ENCODE data around the gene CTXN1.
A peak's percentile ranks its signal among the peaks of the same experiment; 100 is the strongest.

CTXN1 gene

DNA sequence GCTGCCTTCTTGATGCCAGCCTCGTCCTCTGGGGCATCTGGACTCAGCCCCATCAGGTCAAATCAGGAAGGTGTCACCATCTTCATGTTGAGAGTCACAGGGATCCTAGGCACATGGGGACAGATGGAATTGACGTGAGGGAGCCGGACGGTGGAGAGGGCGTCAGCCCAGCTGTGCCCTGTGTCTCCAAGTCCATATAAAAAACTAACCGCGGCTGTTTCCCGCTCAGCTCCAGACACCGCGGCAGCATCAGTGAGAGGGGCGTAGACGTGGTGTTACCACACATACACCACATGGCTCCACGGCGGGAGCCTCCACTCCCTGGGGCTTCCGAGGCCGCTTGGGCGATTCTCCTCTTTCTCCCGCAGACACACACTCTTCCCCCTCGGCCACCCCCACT, 46.1 kb downstream of the CTXN1 start:
- TF ChIP-seq, protein P1, sequence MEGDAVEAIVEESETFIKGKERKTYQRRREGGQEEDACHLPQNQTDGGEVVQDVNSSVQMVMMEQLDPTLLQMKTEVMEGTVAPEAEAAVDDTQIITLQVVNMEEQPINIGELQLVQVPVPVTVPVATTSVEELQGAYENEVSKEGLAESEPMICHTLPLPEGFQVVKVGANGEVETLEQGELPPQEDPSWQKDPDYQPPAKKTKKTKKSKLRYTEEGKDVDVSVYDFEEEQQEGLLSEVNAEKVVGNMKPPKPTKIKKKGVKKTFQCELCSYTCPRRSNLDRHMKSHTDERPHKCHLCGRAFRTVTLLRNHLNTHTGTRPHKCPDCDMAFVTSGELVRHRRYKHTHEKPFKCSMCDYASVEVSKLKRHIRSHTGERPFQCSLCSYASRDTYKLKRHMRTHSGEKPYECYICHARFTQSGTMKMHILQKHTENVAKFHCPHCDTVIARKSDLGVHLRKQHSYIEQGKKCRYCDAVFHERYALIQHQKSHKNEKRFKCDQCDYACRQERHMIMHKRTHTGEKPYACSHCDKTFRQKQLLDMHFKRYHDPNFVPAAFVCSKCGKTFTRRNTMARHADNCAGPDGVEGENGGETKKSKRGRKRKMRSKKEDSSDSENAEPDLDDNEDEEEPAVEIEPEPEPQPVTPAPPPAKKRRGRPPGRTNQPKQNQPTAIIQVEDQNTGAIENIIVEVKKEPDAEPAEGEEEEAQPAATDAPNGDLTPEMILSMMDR (conservative IDR thresholded peaks at IDR 0.05) = no peak
- TF ChIP-seq ZFX (IDR thresholded peaks at IDR 0.05) = no peak
- no peak overlapping the region for H3K27ac ChIP-seq

DNA sequence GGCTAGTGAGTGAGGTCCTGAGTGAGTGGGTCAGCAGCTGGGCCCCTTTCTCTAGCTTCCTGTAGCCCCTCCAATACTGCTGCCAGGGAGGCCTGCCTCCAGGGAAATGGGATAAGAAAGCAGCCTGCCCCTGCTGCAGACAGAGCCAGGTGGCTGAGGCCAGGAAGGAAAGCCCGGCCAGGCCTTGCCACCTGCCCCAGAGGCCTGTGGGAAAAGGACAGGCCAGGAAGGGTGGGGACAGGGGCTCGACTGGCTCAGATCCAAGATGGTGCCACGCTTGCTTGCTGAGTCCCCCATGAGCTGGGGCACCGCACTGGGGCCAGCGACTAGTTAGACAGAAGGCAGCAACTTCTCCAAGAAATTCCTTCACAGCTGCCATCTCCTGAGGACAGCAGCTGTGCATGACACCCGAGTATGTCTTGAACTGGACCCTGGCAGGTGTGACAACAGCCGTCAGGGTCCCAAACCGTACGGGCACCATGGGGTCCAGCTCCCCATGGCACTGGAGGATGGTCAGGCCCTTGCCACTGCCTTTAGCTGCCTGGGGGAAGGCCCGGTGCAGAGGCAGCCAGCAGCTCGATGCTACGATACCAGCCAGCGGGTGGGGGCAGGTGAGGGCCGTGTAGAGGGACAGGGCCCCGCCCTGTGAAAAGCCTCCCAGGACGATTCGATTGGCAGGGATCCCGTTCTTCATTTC, 46.7 kb downstream of the CTXN1 start:
- TF ChIP-seq, protein P1 (conservative IDR thresholded peaks at IDR 0.05) = no peak
- TF ChIP-seq ZFX (IDR thresholded peaks at IDR 0.05) = no peak
- H3K27ac ChIP-seq = no peak overlapping the region

DNA sequence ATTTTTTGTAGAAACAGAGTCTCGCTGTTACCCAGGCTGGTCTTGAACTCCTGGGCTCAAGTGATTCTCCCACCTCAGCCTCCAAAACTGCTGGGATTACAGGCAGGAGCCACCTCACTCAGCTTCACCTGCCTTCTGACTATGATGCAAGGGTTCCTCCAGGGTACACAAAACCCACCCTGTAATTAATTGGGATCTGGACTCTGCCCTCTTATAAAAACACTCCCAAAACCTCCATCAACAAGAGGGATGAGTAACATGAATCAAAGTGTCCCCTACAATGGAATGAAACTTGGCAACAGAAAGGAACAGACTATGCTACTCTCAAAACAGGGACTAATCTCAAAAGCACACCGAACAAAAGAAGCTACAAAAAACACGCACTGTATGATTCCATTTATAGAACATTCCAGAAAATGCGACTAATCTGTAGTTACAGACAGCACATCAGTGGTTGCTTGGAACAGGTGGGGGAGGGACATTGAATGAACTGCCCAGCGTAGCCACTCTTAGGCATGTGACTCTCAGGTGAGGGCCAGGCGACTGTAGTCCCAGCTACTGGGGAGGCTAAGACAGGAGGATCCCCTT, 48.6 kb downstream of the CTXN1 start:
- TF ChIP-seq, protein P1 (conservative IDR thresholded peaks at IDR 0.05) = no peak
- TF ChIP-seq ZFX (IDR thresholded peaks at IDR 0.05) = no peak

DNA sequence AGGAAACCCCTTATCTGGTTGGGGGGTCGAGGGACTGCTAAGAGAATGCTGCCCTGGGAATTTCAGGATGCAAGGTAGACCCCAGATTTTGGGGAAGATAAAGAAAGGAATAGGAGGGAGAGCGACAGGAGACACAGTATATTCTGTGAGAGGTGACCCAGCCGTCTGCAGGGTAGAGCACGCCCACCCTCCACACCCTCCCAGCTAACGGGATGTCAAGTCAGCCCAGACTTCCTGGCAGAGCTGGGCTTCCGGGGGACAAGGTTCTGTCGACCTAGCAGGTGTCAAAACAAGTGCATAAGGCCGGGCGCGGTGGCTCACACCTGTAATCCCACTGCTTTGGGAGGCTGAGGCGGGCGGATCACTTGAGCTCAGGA, 51.0 kb downstream of the CTXN1 start:
- peak overlapping the region; percentile 48 for H3K27ac ChIP-seq
- TF ChIP-seq ZFX (IDR thresholded peaks at IDR 0.05) = no peak
- TF ChIP-seq, protein P1 (conservative IDR thresholded peaks at IDR 0.05) = no peak

More for the DNA sequence above, 48.6 kb downstream of the CTXN1 start:
- H3K27ac ChIP-seq = no peak overlapping the region
